HG03103 (cell line): ENCODE data around the gene DBNDD2.

ENCODE experiments used
- ATAC-seq: cut with Tn5 transposase; IDR thresholded peaks from one replicate; pipeline ENCODE4 v1.9.1; 2021; ENCODE audit warnings: low read depth; ENCODE audit not compliant: unreplicated experiment

DBNDD2 gene, protein sequence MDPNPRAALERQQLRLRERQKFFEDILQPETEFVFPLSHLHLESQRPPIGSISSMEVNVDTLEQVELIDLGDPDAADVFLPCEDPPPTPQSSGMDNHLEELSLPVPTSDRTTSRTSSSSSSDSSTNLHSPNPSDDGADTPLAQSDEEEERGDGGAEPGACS

DNA sequence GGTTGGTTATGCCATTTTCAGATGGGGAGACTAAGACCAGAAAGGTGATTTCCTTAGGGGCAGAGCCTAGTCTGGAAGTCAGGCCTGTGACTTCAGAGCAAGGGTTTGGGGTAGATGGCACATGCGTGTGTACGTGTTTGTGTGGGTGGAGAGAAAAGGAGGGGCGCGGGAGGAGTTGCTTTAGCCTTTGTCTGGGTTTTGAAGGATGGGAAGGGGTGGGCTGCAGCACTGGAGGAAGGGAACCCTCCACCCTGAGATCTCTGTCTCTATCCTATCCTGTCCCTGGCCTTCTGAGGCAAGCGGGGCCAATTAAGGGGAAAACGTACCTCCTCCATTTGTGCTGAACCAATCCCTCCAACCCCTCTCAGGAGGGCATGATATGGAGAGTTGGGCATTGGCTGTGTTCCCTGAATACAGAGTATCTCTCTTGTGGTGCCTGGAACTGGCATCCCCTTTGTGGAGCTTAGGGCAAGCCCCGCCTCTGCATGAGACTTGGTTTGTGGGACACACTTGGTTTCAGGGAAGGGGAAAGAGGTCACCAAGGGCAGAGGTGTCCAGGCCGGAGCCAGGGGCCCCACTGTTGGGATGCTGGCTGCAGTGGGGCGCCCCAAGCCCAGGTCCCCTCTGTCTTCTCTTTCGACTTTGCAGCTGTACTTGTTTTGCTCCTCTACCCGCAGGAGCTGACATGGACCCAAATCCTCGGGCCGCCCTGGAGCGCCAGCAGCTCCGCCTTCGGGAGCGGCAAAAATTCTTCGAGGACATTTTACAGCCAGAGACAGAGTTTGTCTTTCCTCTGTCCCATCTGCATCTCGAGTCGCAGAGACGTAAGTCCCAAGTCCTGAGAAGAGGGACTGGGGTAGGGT, at the start of gene DBNDD2:
Gene DBNDD2, plus strand, starts transcription at position 507 of the 863 bp plus-strand sequence. Its CDS starts 179 bp downstream, at position 686.
- no peak for ATAC-seq

DNA sequence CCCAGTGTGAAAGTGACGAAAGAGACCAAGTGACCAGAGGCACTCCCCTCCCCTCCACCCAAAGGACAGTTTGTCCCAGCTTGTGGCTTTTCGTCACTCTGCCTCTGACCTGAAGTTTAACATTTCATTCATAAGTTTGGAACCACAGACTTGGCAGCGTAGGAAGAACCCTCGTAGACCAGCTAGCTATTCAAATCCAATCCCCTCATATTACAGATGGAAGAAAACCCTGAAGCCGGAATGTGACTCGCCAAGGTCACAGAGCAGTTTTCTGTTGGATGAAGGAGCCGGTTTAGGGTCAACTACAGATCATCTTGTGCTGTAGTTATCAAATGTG, 49.1 kb upstream of the DBNDD2 start:
- no peak for ATAC-seq

DNA sequence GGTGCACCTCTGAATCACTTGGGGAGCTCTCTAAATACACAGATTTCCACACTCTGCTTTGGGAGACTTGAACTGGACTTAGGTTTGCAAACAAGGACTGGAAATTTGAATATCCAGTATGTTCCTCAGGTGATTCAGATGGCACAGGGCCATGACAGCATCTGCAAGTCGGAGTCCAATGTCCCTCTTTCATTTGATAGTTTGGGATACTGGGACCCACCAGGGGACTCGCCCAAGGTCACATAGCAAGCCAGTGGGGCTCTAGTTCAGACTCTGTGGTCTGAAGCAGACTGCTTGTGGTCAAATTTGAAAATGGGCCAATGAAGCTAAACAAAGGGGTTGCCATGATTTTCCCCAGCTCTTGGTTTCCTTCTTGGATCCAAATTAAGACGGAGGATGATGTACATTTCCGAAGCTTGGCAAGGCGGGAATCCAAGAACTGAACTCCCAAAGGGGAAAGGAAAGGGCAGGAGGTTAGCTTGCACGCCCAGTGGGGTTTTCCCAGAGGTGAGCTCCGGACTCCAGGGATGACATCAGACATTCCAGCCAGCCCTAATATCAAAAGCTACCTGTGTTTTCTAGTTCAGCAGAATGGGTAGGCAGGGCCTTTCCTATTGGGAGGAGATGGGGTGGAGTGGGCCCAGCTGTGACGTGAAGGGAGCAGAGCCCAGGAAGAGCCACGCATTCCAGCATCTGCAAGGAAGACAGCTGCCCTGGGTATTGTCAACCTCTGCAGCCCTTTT, 48.5 kb upstream of the DBNDD2 start:
- no peak for ATAC-seq

DNA sequence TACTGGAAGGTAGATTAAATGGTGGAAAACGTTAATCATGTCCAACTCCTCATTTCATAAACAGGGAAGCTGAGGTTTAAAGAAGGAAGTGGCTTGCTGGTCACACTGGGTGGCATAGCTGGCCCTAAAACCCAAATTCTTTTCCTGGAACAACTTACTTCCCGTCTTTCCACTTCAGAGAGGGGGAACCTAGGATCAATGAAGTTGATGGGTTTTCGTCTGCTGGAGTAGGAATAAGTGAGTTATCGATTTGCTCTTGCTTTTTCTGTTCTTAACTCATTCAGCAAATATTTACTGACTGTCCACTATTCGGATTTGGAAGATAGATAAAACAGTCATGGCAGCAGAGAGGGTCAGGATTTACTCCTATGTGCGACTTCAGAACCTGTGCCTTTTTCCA, 46.3 kb upstream of the DBNDD2 start:
- ATAC-seq, result no peak

DNA sequence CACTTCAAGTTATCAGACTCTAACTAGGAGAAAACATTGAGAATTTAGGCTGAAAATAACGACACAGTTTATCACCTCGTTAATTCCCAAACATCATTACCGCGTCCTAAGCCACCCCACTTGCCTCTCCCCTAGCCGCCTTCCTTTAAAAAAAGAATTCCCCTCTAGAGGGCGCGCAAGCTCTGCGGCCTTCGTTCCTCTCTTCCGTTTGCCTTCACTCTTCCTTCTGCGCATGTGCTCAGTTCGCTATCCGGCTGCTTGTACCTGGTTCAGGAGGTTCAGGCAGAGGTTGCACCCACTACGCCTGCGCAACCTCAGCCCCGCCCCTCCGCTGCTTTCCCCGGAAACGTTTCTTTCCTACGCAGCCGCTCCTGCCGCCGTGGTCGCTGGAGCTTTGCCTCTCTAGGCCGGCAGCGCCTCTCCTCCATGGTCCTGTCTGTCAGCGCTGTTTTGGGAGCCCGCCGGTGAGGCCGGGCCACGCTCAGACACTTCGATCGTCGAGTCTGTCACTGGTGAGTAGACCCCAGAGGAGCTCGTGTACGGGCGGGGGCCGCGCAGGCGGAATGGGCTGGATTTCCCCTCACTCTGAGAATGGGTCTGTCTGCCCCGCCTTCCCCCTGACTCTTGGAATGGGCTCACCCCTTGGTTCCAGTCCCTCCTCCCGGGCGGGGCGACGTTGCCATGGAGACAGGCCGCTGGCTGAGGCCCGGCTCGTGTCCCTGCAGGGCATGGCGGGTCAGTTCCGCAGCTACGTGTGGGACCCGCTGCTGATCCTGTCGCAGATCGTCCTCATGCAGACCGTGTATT, 45.1 kb upstream of the DBNDD2 start, which contains the start of gene SYS1:
Gene SYS1, plus strand, starts transcription at position 353 of the 807 bp plus-strand sequence. Its CDS starts 376 bp downstream, at position 729.
- peak; percentile 82 for ATAC-seq

DNA sequence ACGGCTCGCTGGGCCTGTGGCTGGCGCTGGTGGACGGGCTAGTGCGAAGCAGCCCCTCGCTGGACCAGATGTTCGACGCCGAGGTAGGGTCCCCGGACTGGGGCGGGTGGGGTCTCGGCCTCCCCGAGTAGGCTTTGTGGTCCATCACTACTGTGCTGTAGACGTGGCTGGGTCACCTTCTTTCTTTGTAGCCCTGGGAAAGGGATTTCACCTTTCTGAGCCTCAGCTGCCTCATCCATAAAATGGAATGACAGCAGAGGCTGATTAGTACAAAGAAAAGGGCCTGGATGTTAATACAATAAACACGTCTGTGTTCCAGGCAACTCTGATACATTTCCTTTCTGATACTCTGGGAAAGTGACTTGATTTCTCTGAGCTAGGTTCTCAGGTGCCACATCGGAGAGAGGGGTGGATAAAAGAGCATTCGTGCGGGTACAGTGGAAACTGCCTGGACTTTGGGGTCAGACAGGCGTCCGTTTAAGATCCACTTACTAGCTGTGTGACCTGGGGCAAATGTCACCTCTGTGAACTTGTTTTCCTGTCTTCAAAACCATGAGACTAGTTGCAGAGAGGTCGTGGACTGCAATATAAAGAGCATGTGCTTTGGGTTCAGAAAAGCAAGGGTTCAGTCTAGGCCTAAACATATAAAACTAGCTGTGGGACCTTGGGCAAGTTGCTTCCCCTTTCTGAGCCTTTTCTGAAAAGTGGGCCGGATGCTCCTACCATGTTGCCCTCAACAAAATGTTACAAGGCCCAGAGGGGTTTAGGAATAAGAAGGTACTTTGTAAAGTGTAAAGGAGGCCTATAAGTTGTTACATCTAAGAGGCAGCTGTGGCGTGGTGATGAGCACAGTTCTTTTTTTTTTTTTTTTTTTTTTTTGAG, 44.2 kb upstream of the DBNDD2 start:
- no peak for ATAC-seq

DNA sequence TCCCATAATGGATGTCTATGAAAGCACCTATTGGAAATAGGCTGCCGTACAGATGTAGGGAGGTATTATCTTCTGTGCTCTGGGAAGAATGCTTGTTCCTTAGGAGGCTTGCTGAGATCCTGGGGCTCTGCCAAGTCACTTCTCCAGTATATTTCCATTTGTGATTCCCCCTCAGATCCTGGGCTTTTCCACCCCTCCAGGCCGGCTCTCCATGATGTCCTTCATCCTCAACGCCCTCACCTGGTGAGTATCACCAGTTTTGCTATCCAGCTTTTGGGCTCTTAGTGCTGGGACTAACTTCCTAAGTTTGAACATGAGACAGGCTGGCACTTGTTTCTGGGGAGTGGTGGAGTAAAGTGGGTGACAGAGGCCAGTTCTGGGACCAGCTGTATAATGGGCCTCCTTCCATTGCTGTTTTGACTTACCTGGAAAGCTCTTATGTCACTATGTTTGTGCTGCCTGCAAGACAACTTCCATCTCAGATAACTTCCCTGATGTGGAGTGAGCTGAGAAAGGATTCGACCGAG, 42.6 kb upstream of the DBNDD2 start:
- no peak for ATAC-seq

DNA sequence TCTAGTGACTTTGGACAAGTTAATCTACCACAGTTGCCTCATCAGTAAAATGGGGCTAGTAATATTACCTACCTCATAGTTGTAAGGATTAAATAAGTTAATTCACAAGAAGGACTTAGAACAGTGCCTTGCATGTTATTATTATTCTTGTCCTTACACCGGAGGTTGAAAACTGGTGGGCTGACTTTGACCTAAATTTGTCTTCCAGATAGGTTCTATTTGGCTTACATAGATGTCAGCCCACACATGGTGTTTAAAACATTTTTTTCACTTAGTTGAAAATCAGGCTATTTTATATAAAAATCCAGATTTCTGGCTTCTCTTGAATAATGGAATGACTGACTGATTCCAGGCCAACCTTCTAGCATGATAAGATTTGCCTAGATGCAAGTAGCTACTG, 41.9 kb upstream of the DBNDD2 start:
- ATAC-seq, result no peak

DNA sequence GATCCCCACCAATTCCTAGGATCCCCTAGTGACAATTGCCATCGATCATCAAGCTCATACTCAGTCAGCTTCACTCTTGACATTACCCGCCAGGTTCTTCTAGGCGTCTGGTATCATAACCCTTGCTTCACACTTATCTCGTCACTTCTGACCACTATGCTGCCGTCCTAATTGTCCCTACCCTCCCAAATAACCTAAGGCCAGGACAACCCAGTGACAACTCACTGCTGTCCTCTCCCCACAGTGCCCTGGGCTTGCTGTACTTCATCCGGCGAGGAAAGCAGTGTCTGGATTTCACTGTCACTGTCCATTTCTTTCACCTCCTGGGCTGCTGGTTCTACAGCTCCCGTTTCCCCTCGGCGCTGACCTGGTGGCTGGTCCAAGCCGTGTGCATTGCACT, 41.5 kb upstream of the DBNDD2 start:
- ATAC-seq, result no peak

DNA sequence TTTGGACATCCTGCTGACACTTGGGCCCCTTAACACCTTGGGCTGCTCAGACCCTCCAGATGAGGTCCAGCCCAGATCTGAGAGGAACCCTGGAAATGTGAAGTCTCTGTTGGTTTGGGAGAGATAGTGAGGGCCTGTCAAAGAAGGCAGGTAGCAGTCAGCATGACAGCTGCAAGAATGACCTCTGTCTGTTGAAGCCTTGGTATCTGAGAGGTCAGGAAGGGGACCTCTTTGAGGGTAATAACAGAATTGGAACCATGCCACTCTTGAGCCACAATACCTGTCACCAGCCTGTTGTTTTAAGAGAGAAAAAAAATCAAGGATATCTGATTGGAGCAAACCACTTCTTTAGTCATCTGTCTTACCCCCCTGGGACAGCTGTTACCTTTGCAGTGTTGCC, 41.0 kb upstream of the DBNDD2 start:
- ATAC-seq, result no peak

DNA sequence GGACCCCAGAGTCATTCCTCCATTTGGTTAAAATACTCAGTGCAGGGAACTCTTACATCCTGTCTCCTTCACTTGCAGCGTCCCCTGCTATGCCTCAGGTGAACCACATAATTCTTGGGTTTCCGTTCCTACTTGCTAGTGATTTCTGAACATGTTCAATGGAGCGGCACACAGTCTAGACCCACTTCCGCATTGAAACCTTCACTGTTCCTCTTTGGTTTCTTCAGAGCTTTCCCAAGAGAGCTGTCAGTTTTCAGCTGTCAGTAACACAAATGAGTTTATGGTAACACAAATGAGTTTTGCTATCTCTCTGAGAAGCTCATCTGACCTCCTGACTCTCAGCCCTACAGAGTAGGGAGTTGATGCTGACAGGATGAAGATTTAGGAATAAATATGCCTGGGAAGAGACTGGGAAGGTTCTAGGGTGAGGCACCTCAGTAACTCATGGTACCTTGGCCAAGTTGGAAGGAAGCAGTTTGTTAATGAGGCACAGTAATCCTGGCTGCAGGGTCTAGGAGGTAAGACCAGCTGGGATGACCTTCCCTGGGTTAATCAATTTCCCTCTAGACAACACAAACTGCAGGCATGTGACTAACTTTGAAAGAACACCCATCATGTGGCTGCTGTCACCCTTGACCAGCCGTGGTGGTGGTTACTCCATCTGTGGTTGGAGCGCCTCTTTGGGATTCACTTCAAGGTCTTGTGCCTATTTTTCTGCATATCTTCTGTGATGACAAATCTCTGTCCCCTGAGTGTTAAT, 39.7 kb upstream of the DBNDD2 start:
- peak; percentile 81 for ATAC-seq

DNA sequence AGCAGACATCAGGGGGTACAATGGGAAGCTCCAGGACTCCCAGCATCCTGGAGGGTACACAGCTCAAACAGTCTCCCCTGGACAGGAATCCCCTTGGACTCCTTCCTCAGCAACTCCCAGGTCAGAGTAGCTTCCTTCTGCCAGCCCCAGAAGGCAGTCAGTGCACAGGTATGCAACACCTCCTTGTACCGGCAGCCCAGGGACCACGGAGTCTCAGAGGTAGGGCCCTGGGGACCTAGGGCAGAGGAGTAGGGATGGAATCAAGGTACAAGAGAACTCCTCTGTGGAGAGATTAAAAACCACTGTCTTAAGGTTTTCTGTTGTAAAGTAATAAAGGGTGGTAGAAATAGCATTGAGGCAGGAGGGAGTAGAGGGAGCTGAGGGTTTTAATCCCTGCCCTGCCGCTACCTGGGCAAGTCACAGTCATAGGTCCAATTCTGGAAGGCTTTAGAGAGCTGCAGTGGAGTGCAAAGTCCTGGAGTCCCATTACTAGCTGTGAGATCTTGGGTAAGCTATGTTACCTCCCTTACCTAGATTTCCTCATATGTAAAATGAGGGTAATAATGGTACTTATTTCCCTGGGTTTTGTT, 37.4 kb upstream of the DBNDD2 start:
- ATAC-seq, result no peak

DNA sequence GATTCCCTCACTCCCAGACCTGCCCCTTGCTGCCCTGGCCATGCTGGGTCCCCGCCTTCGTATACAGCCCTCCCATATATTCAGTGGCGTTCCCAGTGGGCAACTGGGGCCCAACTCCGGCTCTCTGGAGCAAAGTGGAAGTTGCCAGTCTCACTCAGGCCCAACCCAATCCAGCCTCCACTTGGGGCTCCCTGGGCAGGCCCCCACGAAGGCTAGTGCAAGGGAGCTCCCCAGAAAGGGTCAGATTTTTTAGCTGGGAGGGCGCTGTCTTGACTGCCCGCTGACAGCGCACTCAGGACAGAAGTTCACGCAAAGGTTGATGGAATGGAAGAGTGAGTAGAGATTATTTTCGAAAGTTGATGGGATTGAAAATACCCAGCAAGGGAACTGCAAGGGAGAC, 35.8 kb upstream of the DBNDD2 start:
- ATAC-seq, result no peak

DNA sequence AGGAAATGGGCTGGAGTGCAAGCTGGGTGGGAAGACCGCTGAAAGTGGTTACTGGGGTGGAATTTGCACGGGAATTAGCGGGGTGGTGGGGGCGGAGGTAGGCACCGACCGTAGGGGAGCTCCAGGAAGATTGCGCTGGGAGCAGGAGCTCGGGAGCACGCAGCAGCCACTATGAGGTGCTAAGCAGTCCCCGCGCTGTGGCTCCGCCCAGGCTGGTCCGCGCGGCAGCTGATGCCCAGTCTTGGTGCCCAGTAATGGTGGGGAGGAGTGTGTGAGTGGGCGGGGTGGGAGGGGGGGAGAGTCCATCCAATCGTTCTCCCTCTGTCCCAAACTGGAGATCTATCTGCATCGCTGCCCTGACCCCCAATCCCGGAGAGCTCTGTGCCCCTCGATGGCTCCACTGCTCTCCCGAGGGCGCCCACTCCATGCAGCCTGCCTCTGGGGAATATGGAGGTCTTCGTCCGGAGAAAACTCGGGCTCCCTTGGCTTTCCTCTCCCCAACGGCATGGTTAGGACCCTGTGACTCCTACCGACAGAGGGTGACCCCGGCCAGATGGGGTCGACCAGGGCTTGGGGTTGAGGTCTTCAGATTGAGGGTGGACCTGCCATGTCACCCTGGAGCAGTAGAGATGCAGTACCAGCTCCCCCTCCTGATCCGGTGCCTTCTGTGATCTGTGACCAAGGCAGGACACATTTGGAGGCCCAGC, 35.3 kb upstream of the DBNDD2 start:
- ATAC-seq, result no peak

DNA sequence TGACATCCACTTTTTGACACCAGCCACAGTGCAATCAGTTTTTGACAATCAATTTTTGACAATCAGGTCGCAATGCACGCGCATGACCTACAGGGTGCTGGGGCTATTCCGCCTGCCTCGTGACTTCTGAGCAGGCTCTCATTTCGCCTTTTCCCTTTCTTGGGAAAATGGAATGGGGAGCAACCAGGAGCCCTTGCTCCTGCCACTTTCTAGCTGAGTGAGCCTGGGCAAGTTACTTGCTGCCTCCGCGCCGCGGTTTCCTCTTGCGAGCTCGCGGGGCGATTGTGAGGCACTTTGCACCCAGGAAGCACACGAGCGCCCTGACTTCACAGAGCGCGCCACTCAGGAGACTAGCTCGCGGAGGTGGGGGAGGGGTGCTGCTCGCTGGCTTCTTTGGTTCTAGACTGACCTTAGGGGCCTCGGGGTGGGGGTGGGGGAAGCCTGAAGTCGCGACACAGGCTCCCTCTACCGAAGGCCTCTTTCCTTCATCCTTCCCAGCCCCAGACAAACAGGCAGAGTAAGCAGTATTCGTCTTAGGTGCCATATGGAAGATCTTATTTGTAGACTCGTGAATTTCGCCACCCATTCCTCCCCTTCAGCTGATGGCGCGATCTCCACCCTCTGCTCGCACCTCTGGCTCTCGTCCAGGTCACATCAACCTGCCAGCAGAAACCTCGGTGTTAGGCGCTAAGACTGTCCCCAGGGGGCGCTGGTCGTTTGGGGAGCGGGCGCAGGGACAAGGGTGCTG, 34.6 kb upstream of the DBNDD2 start:
- no peak for ATAC-seq

DNA sequence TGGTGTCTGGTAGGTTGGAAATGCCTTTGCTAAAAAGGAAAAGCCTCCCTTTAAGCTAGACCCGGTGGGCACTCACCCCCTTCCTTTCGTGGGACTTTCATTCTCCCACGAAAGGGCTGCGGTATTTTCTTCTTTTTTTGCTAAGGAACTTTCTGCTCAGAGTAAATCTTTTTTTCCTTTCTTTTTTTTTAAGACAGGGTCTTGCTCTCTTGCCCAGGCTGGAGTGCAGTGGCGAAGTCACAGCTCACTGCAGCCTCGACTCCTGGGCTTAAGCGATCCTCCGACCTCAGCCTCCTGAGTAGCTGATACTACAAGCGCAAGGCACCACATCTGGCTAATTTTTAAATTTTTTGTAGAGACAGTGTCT, 34.0 kb upstream of the DBNDD2 start:
- ATAC-seq, result no peak

DNA sequence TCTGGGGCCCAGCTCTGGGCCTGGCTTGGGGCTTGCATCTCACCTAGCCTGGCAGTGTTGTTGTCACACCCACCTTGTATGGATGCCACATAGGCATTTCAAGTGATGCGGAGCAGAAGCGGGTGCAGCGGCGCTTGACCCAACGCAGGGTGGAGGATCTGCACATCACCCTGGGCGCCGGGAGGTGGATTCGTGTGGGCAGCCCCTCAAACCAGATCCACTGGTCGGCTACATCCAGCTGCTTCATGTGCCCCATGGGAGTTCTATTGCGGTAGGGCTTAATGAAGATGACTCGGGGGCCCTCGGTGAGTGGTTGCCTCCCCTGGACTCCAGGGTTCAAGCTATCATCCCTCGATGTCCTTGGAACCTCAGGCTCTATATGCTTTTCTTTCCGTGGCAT, 33.1 kb upstream of the DBNDD2 start:
- no peak for ATAC-seq
